HEK293T (cell line): ENCODE data around the gene RAPGEF3.

Experiments
- CTCF ChIA-PET: fragments of 350-600 bp; formaldehyde crosslinking; extraction: SDS; loops from one replicate; lab custom pipeline; 2021; ENCODE audit warnings: antibody characterized with exemption, inconsistent platforms; lab: Yijun Ruan, JAX
- POLR2A ChIA-PET: fragments of 350-600 bp; formaldehyde crosslinking; extraction: SDS; loops from one replicate; lab custom pipeline; 2020; ENCODE audit warnings: antibody characterized with exemption, inconsistent platforms; lab: Yijun Ruan, JAX
- DNase-seq: peaks from one replicate; pipeline ENCODE4 v3.0.0; 2012; ENCODE audit warnings: mixed read lengths; ENCODE audit errors: extremely low spot score
- ARNT ChIP-seq: fragments of 450-650 bp; IDR thresholded peaks from 2 replicates; pipeline ENCODE4 v1.6.1; 2017; ENCODE audit warnings: mild to moderate bottlenecking
- BHLHE40 ChIP-seq: fragments of 450-650 bp; IDR thresholded peaks from 2 replicates; pipeline ENCODE4 v1.6.1; 2016; ENCODE audit warnings: mild to moderate bottlenecking, moderate library complexity, borderline replicate concordance
- CTBP1 ChIP-seq: fragments of 450-650 bp; IDR thresholded peaks from 2 replicates; pipeline ENCODE4 v1.6.1; 2016; ENCODE audit warnings: borderline replicate concordance
- ELF4 ChIP-seq: fragments of 450-650 bp; IDR thresholded peaks from 2 replicates; pipeline ENCODE4 v1.6.1; 2017; ENCODE audit warnings: antibody characterized with exemption
- FOXA1 ChIP-seq: fragments of 450-650 bp; IDR thresholded peaks from 2 replicates; pipeline ENCODE4 v1.6.1; 2016; ENCODE audit warnings: mild to moderate bottlenecking
- FOXK2 ChIP-seq: fragments of 450-650 bp; IDR thresholded peaks from 2 replicates; pipeline ENCODE4 v1.6.1; 2016; ENCODE audit warnings: mild to moderate bottlenecking
- FOXM1 ChIP-seq: fragments of 450-650 bp; IDR thresholded peaks from 2 replicates; pipeline ENCODE4 v1.6.1; 2017; ENCODE audit warnings: mild to moderate bottlenecking, borderline replicate concordance
- HDGF ChIP-seq: fragments of 450-650 bp; IDR thresholded peaks from 2 replicates; pipeline ENCODE4 v1.6.1; 2017; ENCODE audit warnings: antibody characterized with exemption, borderline replicate concordance
- L3MBTL2 ChIP-seq: fragments of 450-650 bp; conservative IDR thresholded peaks from 2 replicates; pipeline ENCODE4 v1.6.1; 2016; ENCODE audit warnings: mild to moderate bottlenecking
- LEF1 ChIP-seq: fragments of 450-650 bp; IDR thresholded peaks from 2 replicates; pipeline ENCODE4 v1.6.1; 2017; ENCODE audit warnings: mild to moderate bottlenecking, borderline replicate concordance
- NFRKB ChIP-seq: fragments of 450-650 bp; IDR thresholded peaks from 2 replicates; pipeline ENCODE4 v1.6.1; 2016; ENCODE audit warnings: mild to moderate bottlenecking, moderate library complexity
- SP1 ChIP-seq: fragments of 450-650 bp; IDR thresholded peaks from 2 replicates; pipeline ENCODE4 v1.6.1; 2017
- SUZ12 ChIP-seq: fragments of 450-650 bp; IDR thresholded peaks from 2 replicates; pipeline ENCODE4 v1.6.1; 2016; ENCODE audit warnings: mild to moderate bottlenecking
- TARDBP ChIP-seq: fragments of 450-650 bp; IDR thresholded peaks from 2 replicates; pipeline ENCODE4 v1.6.1; 2016
- ZNF384 ChIP-seq: fragments of 450-650 bp; IDR thresholded peaks from 2 replicates; pipeline ENCODE4 v1.6.1; 2016
- TF ChIP-seq, protein P1 (sequence below): fragments of 450-650 bp; IDR thresholded peaks from 2 replicates; pipeline ENCODE4 v1.6.1; 2016

RAPGEF3 gene

DNA sequence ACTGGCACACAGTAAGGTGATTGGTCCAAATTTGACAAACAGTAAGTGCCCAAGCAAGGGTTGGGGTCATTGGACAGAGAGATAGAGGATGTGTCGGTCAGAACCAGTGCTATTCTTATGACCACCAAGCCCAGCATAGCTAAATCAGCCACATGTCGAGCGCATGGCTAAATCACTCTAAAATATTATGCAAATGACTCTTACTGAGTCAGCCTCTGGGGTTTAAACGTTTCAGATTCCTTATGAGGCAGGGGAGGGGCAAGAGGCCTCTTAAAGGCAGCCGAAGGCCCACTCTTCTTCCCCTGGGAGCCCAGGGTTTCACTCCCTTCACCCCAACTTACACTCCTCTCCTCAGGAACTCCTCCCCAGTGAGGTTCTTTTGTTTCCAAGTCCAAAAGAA is 32.8 kb downstream of the RAPGEF3 start:
- TF ChIP-seq FOXA1 (no peak), ELF4 (no peak), NFRKB (no peak), FOXK2 (no peak), FOXM1 (no peak)
- DNase-seq, result no peak
- ChIA-PET CTCF (interaction anchor here (0.8 to 2.9 kb wide), 4 partner anchors 10 to 112 kb away, joined by 3 to 8 read pairs (median 4); no protein-coding TSS in a partner anchor), POLR2A (interaction anchor here (2.6 kb wide), 1 partner anchor 20 kb away, joined by 6 read pairs; no protein-coding TSS in a partner anchor)

DNA sequence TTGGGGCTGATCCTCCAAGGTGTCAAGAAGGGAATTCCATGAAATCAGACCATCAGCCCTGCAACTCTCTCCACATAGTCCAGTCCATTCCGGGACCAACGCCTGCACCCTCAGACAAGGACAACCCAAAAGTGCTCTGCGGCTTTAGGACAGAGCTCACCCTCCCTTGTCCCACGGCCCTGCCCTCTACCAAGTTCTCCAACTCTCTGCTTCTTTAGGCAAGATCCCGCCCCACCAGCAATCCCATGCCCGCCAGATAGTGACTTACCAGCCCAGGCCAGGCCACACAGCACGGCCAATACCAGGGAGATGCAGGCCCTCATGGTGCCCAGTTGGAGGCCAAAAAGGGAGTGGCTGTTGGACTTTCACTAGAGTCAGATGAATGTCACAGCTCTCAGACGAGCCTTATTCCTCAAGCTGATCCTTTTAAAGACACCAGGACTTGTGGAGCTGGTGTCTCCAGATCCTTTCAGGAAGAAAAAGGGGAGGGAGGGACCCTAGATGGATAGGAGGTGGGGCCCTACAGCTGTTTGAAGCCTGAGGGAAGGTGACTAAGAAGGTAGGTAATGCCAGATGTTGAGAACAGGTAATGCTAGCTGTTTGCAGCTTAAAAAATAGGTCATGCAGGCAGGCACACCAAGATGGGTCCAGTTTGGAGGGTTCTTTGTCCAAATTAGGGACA is 33.4 kb downstream of the RAPGEF3 start, which contains the start of gene ENDOU:
ENDOU (minus strand) TSS at position 400 of the 682 bp plus-strand sequence; CDS start at position 323, 77 bp downstream.
- ChIA-PET POLR2A (interaction anchor here (0.8 kb wide), 1 partner anchor 19 kb away, joined by 3 read pairs; the partner anchor contains the start of gene RPAP3), CTCF (interaction anchor here (0.6 to 2.9 kb wide), 5 partner anchors 11 to 112 kb away, joined by 3 to 8 read pairs (median 3); no protein-coding TSS in a partner anchor)
- no peak for TF ChIP-seq LEF1
- TF ChIP-seq L3MBTL2, result no peak
- no peak for TF ChIP-seq FOXM1
- TF ChIP-seq BHLHE40, result no peak
- TF ChIP-seq TARDBP, result no peak
- TF ChIP-seq CTBP1, result no peak
- no peak for TF ChIP-seq HDGF

DNA sequence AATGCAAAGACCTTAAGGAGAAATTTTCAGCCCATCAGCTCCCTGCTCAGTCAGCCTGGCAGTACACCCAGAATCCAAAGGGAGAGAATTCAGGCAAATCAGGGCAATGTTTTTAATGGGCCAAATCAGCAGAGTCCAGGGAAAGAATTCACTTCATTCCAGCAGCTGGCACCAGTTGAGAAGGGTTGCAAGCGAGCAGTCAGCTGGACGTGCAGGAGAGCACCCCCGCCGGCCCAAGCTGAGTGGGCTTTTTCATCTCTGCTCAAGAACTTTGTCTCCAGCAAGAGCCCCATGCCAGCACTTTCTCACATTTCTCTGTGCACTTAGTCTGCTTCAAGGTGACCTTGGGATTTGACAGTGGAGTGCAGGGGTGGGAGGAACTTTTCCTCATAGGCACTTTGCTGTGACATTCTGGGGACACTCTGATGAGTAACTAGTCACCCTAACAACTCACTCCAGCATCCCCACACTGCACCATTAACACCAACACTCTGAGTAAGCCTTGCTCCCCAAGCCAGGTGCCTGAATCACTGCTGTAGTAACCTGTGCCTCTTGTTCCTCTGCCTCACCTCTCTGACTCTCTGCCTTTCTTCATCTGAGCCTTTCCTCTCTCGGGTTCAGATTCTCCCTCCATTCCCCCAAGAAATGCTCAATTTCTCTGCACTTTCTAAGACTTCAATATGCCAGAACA is 35.6 kb downstream of the RAPGEF3 start:
- DNase-seq, result no peak
- CTCF ChIA-PET, result interaction anchor here (1.6 kb wide), 1 partner anchor 44 kb away, joined by 3 read pairs; no protein-coding TSS in a partner anchor
- TF ChIP-seq NFRKB (no peak), SP1 (no peak), TARDBP (no peak), LEF1 (no peak), ZNF384 (no peak), ARNT (no peak), FOXM1 (no peak), BHLHE40 (no peak), FOXA1 (no peak), CTBP1 (no peak), FOXK2 (no peak), HDGF (no peak), ELF4 (no peak)
- POLR2A ChIA-PET, result no interaction called here

More for the DNA sequence above, 33.4 kb downstream of the RAPGEF3 start, which contains the start of gene ENDOU:
- DNase-seq, result no peak

DNA sequence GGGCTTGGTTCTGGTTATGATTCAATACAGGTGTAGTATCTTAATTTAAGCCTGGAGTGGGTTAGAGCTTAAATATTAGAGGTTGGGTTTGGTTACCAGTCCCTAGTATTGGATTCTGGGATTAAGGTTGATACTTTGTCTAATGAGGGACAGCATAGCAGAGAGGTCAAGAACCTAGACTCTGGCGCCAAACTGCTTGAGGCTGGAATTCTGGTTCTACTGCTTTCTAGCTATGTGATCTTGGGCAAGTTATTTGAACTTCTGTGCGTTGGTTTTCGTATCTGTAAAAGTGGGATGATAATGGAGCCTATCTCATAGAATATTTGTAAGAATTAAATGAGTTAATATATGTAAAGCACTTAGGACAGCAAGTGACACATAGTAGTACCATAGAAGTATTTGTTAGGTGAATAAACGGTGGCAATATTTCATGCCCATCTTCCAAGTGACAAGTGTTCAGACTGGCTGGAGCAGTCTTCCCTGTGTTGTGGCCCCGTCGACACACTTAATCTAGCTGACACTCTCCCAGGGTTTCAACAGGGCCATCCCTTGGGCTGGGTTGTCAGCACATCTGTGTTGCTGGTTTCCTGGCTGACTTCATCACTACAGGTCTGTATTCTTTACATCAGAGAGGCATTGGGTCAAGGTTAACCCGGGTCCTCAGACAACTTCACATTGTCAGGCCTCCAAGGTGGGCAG is 36.4 kb downstream of the RAPGEF3 start:
- no peak for TF ChIP-seq LEF1
- no peak for TF ChIP-seq HDGF
- TF ChIP-seq BHLHE40, result no peak
- no peak for TF ChIP-seq CTBP1
- no peak for TF ChIP-seq ARNT
- no peak for TF ChIP-seq SUZ12
- TF ChIP-seq ZNF384, result no peak
- no peak for TF ChIP-seq FOXK2
- no peak for TF ChIP-seq FOXM1
- TF ChIP-seq SP1, result no peak
- TF ChIP-seq FOXA1, result no peak
- CTCF ChIA-PET, result no interaction called here

GRCh38 chr12:47721431-47721973 is 37.2 kb downstream of the RAPGEF3 start:
- TF ChIP-seq TARDBP (no peak), NFRKB (no peak), FOXK2 (no peak), FOXA1 (no peak), LEF1 (no peak), CTBP1 (no peak), SP1 (no peak), ZNF384 (no peak), L3MBTL2 (no peak), BHLHE40 (no peak), HDGF (no peak), FOXM1 (no peak), SUZ12 (no peak)
- TF ChIP-seq, protein P1, sequence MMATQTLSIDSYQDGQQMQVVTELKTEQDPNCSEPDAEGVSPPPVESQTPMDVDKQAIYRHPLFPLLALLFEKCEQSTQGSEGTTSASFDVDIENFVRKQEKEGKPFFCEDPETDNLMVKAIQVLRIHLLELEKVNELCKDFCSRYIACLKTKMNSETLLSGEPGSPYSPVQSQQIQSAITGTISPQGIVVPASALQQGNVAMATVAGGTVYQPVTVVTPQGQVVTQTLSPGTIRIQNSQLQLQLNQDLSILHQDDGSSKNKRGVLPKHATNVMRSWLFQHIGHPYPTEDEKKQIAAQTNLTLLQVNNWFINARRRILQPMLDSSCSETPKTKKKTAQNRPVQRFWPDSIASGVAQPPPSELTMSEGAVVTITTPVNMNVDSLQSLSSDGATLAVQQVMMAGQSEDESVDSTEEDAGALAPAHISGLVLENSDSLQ, result no peak
- ChIA-PET POLR2A (no interaction called here), CTCF (no interaction called here)
- no peak for DNase-seq

More for the DNA sequence above, 36.4 kb downstream of the RAPGEF3 start:
- no peak for DNase-seq
- POLR2A ChIA-PET, result no interaction called here

GRCh38 chr12:47718531-47718930 is 40.1 kb downstream of the RAPGEF3 start:
- CTCF ChIA-PET, result interaction anchor here (1.1 to 4.4 kb wide), 3 partner anchors 24 to 120 kb away, joined by 3 to 30 read pairs (median 24); no protein-coding TSS in a partner anchor
- TF ChIP-seq LEF1, result no peak
- TF ChIP-seq ZNF384, result no peak
- no peak for TF ChIP-seq SP1
- TF ChIP-seq FOXA1, result no peak
- TF ChIP-seq L3MBTL2, result no peak
- no peak for TF ChIP-seq ARNT
- no peak for TF ChIP-seq NFRKB
- TF ChIP-seq BHLHE40, result no peak
- no peak for TF ChIP-seq FOXK2
- TF ChIP-seq CTBP1, result no peak
- DNase-seq, result no peak
- POLR2A ChIA-PET, result no interaction called here
